Thymus (tissue), 11 donors: ENCODE data around the gene WDR33. TPM values are rescaled to one million over a fixed set of nuclear protein-coding genes. Genes with fewer than 3 reads are reported as not detected.
A peak's percentile ranks its signal among the peaks of the same experiment; 100 is the strongest.
"Not testable (repeated sequence)": the region's sequence is repeated elsewhere in the genome, so short reads cannot be mapped to it uniquely, and the experiment has no call there.

Experiments
- DNase-seq, 9 donors: peaks; one replicate each; pipeline ENCODE4 v3.0.0-alpha.2; 2013; ENCODE audit warnings: low spot score in 9 of 9, low read depth in 6 of 9, missing footprints in 1 of 9
- H3K27ac ChIP-seq, 2 donors: one replicate each; pipeline ENCODE4 v1.5.1; 2013; ENCODE audit warnings: control low read depth in 1 of 2, low read depth in 1 of 2, low read length in 1 of 2, mild to moderate bottlenecking in 1 of 2, moderate library complexity in 1 of 2
- H3K27me3 ChIP-seq, 2 donors: one replicate each; pipeline ENCODE4 v1.5.1; 2013; ENCODE audit warnings: low read length in 1 of 2; ENCODE audit not compliant: control insufficient read depth in 2 of 2, insufficient read depth in 1 of 2
- H3K36me3 ChIP-seq, 2 donors: one replicate each; pipeline ENCODE4 v1.5.1; 2013; ENCODE audit warnings: low read length in 1 of 2, mild to moderate bottlenecking in 1 of 2, moderate library complexity in 1 of 2; ENCODE audit not compliant: control insufficient read depth in 2 of 2, insufficient read depth in 2 of 2
- H3K4me1 ChIP-seq, 2 donors: one replicate each; pipeline ENCODE4 v1.5.1; 2013; ENCODE audit warnings: low read length in 2 of 2; ENCODE audit not compliant: control insufficient read depth in 2 of 2, insufficient read depth in 2 of 2
- H3K4me3 ChIP-seq, 2 donors: one replicate each; pipeline ENCODE4 v1.5.1; 2013; ENCODE audit warnings: low read length in 2 of 2, control low read depth in 1 of 2, mild to moderate bottlenecking in 1 of 2
- H3K9me3 ChIP-seq, 2 donors: one replicate each; pipeline ENCODE4 v1.5.1; 2013; ENCODE audit warnings: low read length in 1 of 2, mild to moderate bottlenecking in 1 of 2; ENCODE audit not compliant: control insufficient read depth in 2 of 2, insufficient read depth in 1 of 2
- WGBS: extraction: QIAGEN DNeasy Blood & Tissue Kit; methylation state at CpG from one replicate; pipeline ENCODE4 v1.1.7; 2013; 5-methylcytosine and 5-hydroxymethylcytosine counted together
- polyA plus RNA-seq: library from polyadenylated mRNA; stranded (reverse); fragments of 200-250 nt; gene quantifications from one replicate; pipeline ENCODE4 v1.2.3, GENCODE V29; 2013
- total RNA-seq: library from RNA; stranded (reverse); fragments of 120-200 nt; gene quantifications from one replicate; pipeline ENCODE4 v1.2.4, GENCODE V29; 2013
- donor health status: healthy.

WDR33 gene
- total and polyA plus RNA-seq, 2 donors, result 26.4 to 39.0 TPM

GRCh38 chr2:127843677-127844076 is 32.7 kb upstream of the WDR33 start:
- over 99% methylated on average over 6 of the region's 6 CpGs for WGBS
- Histone ChIP-seq H3K27me3 (no peaks in the 10 kb centered on the region), H3K9me3 (no peaks in the 10 kb centered on the region), H3K36me3 (peaks cover 33 to 42% of the 10 kb centered on the region in 2 donors), H3K4me3 (no peak overlapping the region), H3K27ac (no peak overlapping the region), H3K4me1 (no peaks in the 10 kb centered on the region)
- DNase-seq, result no peak

DNA sequence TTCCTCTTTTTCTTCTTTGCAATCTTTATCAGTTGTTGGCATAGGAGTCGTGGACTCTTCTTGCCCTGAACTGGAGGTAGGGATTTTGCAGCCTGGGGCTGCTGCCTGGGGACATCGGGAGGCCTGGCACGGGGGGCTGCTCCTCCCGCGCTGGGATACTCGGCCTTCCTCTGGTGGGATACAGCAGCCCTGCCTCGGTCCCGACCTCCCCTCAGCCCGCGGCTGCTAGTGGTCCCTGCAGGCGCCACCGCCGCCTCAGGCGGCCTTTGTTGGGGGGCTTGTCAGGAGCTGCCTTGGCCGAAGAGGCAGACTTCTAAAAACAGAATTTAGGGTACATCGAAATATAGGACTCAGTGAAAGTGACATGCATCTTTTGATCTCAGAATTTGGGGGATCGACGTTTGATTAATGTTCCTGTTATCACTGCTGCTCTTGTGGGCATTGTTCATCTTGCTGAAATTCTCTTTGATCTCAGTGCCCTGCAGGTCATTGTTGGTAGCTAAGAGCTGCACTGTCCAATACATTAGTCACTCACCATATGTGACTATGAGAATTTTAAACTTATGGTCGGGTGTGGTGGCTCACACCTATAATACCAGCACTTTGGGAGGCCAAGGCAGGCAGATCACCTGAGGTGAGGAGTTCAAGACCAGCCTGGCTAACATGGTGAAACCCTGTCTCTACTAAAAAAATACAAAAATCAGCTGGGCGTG is 30.7 kb upstream of the WDR33 start:
- Histone ChIP-seq H3K9me3 (no peaks in the 10 kb centered on the region), H3K4me1 (no peaks in the 10 kb centered on the region), H3K27ac (no peak overlapping the region), H3K27me3 (no peaks in the 10 kb centered on the region), H3K4me3 (no peak overlapping the region), H3K36me3 (peaks cover 15 to 22% of the 10 kb centered on the region in 2 donors)
- DNase-seq, result no peak
- WGBS, result 91% methylated on average over 20 of the region's 20 CpGs

GRCh38 chr2:127840893-127841292 is 29.9 kb upstream of the WDR33 start:
- peaks cover 10 to 17% of the 10 kb centered on the region in 2 donors for H3K36me3 ChIP-seq
- H3K9me3 ChIP-seq, result no peaks in the 10 kb centered on the region
- no peaks in the 10 kb centered on the region for H3K4me1 ChIP-seq
- 92% methylated on average over 4 of the region's 4 CpGs for WGBS
- no peak for DNase-seq
- H3K4me3 ChIP-seq, result no peak overlapping the region
- no peaks in the 10 kb centered on the region for H3K27me3 ChIP-seq
- no peak overlapping the region for H3K27ac ChIP-seq

- H3K27me3 ChIP-seq, result no peaks in the 10 kb centered on the region
- no peak for DNase-seq
- no peaks in the 10 kb centered on the region for H3K36me3 ChIP-seq
- H3K4me1 ChIP-seq, result peaks cover 10 to 18% of the 10 kb centered on the region in 2 donors
- no peak overlapping the region for H3K27ac ChIP-seq
- H3K9me3 ChIP-seq, result peaks cover 0 to 4% of the 10 kb centered on the region in 2 donors
- no peak overlapping the region for H3K4me3 ChIP-seq
- 96% methylated on average over 3 of the region's 3 CpGs for WGBS
Observed at GRCh38 chr2:127834951-127835350, 24.0 kb upstream of the WDR33 start.

DNA sequence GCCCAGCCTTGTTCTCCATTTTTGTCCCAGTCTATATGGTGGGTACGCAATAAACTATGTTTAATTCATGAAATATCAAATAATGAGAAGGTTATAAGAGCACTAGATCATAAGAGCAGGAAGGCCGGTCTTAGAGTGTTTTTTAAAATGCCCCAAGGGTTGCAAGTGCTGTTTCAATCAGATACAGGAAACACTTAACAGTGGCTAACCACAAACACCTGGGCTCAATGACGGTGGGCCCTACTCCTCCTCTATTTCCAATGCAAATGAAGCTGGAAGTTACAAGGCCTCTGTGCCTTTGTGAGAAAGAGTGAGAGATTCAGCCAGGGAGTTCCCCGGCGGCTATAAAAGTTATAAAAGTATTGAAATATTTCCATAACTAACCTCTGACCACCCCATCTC is 18.9 kb upstream of the WDR33 start:
- peaks cover 2 to 26% of the 10 kb centered on the region in 2 donors for H3K9me3 ChIP-seq
- H3K4me3 ChIP-seq, result no peak overlapping the region
- peak; percentile 54 to 91 (median 75) for DNase-seq
- peaks cover 16 to 27% of the 10 kb centered on the region in 2 donors for H3K4me1 ChIP-seq
- H3K27ac ChIP-seq, result peak overlapping the region; percentile 8 to 76
- peaks cover 0 to 4% of the 10 kb centered on the region in 2 donors for H3K36me3 ChIP-seq
- 8% methylated on average over 5 of the region's 5 CpGs for WGBS
- H3K27me3 ChIP-seq, result no peaks in the 10 kb centered on the region

DNA sequence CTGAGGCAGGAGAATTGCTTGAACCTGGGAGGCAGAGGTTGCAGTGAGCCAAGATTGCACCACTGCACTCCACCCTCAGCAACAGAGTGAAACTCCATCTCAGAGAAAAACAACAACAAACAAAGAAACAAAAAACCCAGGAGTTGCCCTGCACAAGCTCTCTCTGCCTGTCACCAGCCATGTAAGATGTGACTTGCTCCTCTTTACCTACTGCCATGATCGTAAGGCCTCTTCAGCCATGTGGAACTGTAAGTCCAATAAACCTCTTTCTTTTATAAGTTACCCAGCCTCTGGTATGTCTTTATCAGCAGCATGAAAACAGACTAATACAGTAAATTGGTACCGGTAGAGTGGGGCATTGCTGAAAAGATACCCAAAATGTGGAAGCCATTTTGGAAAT is 15.7 kb upstream of the WDR33 start:
- not testable (repeated sequence) for DNase-seq, H3K27ac ChIP-seq, H3K27me3 ChIP-seq, H3K4me3 ChIP-seq, H3K36me3 ChIP-seq
- 98% methylated on average over 2 of the region's 2 CpGs for WGBS
- Histone ChIP-seq H3K9me3 (peaks cover 2 to 26% of the 10 kb centered on the region in 2 donors), H3K4me1 (peaks cover 16 to 26% of the 10 kb centered on the region in 2 donors)

DNA sequence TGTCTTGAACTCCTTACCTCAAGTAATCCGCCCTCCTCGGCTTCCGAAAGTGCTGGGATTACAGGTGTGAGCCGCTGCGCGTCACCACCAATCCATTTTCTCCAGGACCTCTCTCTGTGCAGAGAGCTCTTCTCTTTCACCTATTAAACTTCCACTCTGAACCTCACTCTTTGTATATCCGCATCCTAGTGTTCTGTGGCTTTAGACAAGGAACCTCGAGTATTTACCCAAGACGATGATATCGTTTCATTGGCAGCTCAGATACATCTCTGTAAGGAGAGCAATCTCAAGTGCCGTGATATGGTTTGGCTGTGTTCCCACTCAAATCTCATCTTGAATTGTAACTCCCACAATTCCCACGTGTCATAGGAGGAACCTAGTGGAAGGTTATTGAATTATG is 15.1 kb upstream of the WDR33 start:
- peaks cover 12 to 19% of the 10 kb centered on the region in 2 donors for H3K4me1 ChIP-seq

GRCh38 chr2:127820080-127820668 is 9.2 kb upstream of the WDR33 start:
- no peaks in the 10 kb centered on the region for H3K4me1 ChIP-seq
- peaks cover 4 to 15% of the 10 kb centered on the region in 2 donors for H3K9me3 ChIP-seq
- no peaks in the 10 kb centered on the region for H3K36me3 ChIP-seq
- H3K27ac ChIP-seq, result no peak overlapping the region
- H3K4me3 ChIP-seq, result no peak overlapping the region
- 79% methylated on average over 6 of the region's 6 CpGs for WGBS
- DNase-seq, result no peak
- H3K27me3 ChIP-seq, result no peaks in the 10 kb centered on the region

More for the DNA sequence above, 15.1 kb upstream of the WDR33 start:
- Histone ChIP-seq H3K36me3 (peaks cover 0 to 4% of the 10 kb centered on the region in 2 donors), H3K4me3 (no peak overlapping the region), H3K9me3 (peaks cover 2 to 26% of the 10 kb centered on the region in 2 donors), H3K27ac (no peak overlapping the region), H3K27me3 (no peaks in the 10 kb centered on the region)
- no peak for DNase-seq
- 97% methylated on average over 12 of the region's 12 CpGs for WGBS

- H3K27me3 ChIP-seq, result no peaks in the 10 kb centered on the region
- 91% methylated on average over 8 of the region's 8 CpGs for WGBS
- no peaks in the 10 kb centered on the region for H3K4me1 ChIP-seq
- peaks cover 4 to 15% of the 10 kb centered on the region in 2 donors for H3K9me3 ChIP-seq
- DNase-seq, result no peak
- H3K27ac ChIP-seq, result no peak overlapping the region
- H3K36me3 ChIP-seq, result no peaks in the 10 kb centered on the region
- H3K4me3 ChIP-seq, result no peak overlapping the region
Observed at GRCh38 chr2:127818794-127819425, 7.9 kb upstream of the WDR33 start.
